Breast epithelium (tissue), 3 donors: Measurements from ENCODE around the gene AP5Z1.
"Not testable (repeated sequence)": the region's sequence is repeated elsewhere in the genome, so short reads cannot be mapped to it uniquely, and the experiment has no call there.

Experiments
- CTCF ChIP-seq, 3 donors: fragments of 450-650 bp; IDR thresholded peaks; one replicate each; pipeline ENCODE4 v1.5.1; 2016 to 2017; ENCODE audit warnings: antibody characterized with exemption in 3 of 3, mild to moderate bottlenecking in 3 of 3, moderate library complexity in 3 of 3
- POLR2A ChIP-seq: fragments of 450-650 bp; IDR thresholded peaks from one replicate; pipeline ENCODE4 v1.6.1; 2016; ENCODE audit warnings: antibody characterized with exemption, mild to moderate bottlenecking, moderate library complexity
- POLR2AphosphoS5 ChIP-seq, 3 donors: sonication (generic); formaldehyde crosslinking; IDR thresholded peaks; one replicate each; pipeline ENCODE4 v1.6.1; 2017; ENCODE audit warnings: antibody characterized with exemption in 3 of 3

- not testable (repeated sequence) for TF ChIP-seq POLR2AphosphoS5 (IDR thresholded peaks at IDR 0.05); POLR2A; CTCF (IDR thresholded peaks at IDR 0.05)
Observed at GRCh38 chr7:4802577-4802976, 27.2 kb downstream of the AP5Z1 start.
